NCI-H2227 (cell line): ENCODE results near the gene ONECUT2.
"Not testable (repeated sequence)": the region's sequence is repeated elsewhere in the genome, so short reads cannot be mapped to it uniquely, and the experiment has no call there.

ENCODE experiments used
- DNase-seq: peaks from one replicate; lab custom pipeline; 2025; ENCODE audit not compliant: unreplicated experiment; lab: John Stamatoyannopoulos, UW

The ONECUT2 gene

DNA sequence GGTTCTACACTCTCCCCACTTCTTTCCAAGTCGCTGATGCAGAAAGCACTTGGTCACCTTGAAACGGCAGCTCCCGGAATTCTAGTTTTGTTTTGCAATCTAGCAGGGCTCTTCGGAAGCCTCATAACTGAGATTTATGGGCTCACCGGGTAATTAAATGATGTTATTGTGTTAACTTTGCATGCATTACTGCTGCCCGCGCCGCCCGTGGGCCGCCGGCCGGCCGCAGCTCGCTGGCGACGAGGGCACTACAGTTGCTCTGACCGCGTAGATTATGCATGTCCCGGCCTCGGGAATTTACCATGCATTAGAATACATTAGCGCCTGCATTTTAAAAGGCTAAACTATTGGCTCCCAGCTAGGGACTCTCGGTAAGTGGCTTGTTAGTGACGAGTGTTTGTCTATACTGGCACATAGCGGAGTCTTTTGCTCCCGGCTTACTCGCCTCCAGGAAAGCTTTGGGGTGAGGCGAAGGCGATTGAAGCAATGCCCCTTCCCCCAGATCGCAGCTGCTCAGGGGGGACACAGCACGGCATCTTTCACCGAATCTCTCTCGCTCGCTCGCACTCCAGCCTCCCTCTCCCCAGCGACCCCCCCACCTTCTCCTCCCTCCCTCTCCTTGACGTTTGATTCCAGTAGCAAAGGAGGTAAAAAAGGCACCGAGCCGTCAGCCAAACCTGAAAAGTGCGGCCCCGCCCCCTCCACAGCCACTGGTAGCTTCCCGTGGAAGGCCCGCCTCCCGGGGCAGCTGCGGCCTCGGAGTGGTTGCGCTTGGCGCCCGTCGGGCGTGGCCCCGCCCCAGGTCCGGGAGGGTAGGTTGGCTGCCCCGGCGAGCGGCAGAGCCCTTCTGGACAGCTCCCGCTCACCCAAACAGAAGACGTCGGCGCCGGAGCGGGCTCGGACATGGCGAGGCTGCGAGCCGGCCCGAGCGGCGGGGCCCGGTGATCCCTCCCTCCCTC, at the start of gene ONECUT2:
TSS of gene ONECUT2 (plus strand) at position 839 of the 959 bp plus-strand sequence. CDS start 343 bp downstream, outside the sequence.
- DNase-seq, result peak; percentile 97

- no peak for DNase-seq
Observed at GRCh38 chr18:57389271-57389670, 45.9 kb upstream of the ONECUT2 start.

- DNase-seq, result no peak
Observed at GRCh38 chr18:57390044-57390443, 45.1 kb upstream of the ONECUT2 start.

GRCh38 chr18:57394749-57395148, 40.4 kb upstream of the ONECUT2 start:
- DNase-seq, result not testable (repeated sequence)

- DNase-seq, result not testable (repeated sequence)
Observed at GRCh38 chr18:57396831-57397230, 38.3 kb upstream of the ONECUT2 start.

- DNase-seq, result no peak
Observed at GRCh38 chr18:57397440-57398132, 37.6 kb upstream of the ONECUT2 start.

- no peak for DNase-seq
Observed at GRCh38 chr18:57404345-57404744, 30.8 kb upstream of the ONECUT2 start.

GRCh38 chr18:57409650-57410049, 25.5 kb upstream of the ONECUT2 start:
- DNase-seq, result no peak

DNA sequence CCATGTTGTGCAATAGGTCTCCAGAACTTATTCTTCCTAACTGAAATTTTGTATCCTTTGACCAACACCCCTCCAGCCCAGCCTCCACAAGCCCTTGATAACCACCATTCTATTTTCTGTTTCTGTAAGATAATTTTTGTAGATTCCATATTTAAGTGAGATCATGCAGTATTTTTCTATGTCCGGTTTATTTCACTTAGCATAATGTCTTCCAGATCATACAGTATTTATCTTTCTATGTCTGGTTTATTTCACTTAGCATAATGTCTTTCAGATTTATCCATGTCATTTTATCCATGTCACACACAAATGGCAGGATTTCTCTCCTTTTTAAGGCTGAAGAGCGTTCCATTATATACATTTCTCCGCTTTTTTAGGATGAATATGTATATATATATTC, 24.4 kb upstream of the ONECUT2 start:
- DNase-seq, result no peak

- DNase-seq, result no peak
Observed at GRCh38 chr18:57416542-57416941, 18.6 kb upstream of the ONECUT2 start.

DNA sequence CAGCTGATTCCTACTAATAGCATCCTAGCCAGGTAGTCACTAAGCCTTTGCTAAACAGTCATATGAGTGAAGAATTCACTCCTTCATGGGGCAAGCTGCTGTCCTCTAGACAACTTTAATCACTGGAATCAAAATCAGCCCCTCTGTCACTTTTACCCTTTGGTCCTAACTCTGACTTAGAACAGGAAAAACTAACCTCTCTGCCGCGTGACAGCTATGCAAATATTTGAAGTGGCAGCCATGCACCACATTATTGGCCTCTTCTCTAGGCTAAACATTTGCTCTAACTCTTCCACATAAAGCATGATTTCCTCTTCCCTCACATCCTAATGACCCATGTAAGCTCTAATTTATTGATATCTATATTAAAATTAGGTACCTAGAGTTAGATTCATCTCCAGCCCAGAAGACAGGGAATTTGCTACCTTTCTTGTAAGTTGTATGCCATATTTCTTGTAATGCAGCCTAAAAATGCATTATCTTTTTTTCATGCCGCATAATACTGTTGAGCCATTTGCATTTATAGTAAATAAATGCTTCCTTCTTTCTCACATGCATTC, 12.8 kb upstream of the ONECUT2 start:
- no peak for DNase-seq

- no peak for DNase-seq
Observed at GRCh38 chr18:57423821-57424220, 11.4 kb upstream of the ONECUT2 start.

GRCh38 chr18:57425096-57425495, 10.1 kb upstream of the ONECUT2 start:
- no peak for DNase-seq

DNA sequence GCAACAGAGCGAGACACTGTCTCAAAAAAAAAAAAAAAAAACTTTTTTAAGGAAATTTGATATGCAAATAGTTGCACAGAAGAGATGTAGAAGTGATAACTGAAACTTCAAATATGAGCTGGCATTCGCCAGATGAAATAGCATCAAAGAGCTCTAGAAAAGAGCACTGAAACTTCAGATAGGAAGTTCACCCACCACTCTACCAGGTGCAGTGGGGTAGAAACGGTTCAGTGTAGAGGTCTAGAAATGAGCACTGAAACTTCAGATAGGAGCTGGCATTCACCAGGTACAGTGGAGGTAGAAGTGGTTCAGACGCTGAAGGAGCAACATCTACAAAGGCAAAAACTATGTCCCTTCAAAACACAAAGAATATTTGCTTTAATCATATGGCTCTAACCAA, 9.0 kb upstream of the ONECUT2 start:
- no peak for DNase-seq

GRCh38 chr18:57427429-57428201, 7.6 kb upstream of the ONECUT2 start:
- no peak for DNase-seq

DNA sequence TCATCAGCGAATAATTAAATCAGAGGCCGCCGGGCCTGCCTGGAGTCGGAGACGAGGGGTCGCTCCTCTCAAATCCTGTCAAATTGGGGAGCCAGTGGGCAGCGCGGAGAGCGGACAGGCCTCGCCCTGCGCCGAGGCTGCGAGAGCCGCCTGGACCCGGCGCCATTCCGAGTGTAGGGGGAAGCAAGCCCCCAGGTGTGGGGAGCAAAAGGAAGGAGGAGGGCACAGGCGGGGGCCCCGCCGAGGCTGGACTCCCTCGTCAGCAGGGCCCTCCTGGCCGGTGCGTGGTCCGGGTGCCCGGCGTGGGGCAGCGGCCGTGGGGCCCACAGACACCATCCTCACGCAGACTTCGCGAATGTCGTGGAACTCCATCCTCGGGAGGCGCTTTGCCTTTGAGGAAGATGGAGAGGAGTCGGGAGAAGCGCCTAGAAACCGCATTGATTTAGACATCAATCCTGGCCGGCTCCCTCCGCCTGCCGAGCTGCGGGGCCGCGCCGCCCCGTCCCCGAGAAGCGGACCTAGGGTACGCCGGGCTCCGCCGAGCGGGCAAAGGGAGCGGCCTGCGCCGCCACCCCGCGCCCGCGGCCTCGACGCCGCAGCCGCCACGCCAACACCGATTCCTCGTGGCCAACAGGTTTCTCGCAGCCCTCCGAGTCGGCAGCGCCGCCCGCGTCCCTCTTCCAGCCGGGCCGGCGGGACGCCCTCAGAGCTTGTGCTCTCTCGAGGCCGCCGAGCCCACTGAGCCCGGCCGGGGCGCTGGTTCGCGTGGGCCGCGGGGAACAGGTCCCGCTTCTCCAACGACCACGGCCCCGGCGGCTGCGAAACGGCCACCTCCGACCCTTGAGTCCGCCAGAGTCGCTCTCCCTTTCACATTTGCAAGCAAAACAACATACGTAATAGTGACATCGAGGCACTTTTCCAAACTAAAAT, 6.7 kb upstream of the ONECUT2 start:
- no peak for DNase-seq

DNA sequence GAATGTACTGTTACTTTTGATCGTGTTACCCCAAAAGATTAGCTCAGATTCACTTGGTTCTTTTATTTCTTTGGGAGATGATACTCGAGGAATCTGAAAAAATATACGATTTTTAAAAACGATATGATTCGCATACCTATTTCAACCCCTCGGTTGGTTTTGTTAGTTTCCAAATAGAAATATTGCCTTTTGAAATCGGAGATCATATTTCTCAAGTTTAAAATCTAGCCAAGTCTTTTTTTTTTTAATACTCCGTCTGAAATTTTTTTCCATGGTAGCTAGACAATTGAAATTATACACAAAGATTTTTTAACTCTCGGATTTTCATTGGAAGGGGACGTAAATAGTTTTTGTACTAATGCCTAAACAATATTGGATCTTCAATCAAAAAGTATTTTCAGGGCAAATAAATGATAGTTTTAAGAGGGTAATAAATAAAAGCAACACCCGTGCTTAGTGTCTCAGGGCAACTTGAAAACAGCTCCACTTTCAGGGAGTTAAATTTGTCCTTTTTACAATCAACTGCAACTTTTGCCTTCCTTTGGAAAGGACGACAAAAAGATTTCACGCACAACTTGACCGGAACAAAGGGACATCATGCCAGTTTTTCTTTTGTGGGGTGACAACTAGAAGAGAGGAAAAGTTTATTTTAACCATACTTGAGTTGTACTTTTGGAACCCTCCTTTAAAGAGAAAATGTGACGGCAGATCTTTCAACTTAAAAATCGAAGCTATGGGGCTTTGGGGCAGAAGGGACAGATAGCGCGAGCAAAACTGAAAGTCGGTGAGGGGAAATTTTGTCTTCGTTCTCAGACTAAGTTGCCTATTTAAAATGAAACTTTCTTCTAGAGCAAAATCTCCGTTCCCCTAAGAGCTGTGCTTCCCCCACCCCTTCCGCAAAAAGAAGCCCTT, 5.8 kb upstream of the ONECUT2 start:
- DNase-seq, result no peak

DNA sequence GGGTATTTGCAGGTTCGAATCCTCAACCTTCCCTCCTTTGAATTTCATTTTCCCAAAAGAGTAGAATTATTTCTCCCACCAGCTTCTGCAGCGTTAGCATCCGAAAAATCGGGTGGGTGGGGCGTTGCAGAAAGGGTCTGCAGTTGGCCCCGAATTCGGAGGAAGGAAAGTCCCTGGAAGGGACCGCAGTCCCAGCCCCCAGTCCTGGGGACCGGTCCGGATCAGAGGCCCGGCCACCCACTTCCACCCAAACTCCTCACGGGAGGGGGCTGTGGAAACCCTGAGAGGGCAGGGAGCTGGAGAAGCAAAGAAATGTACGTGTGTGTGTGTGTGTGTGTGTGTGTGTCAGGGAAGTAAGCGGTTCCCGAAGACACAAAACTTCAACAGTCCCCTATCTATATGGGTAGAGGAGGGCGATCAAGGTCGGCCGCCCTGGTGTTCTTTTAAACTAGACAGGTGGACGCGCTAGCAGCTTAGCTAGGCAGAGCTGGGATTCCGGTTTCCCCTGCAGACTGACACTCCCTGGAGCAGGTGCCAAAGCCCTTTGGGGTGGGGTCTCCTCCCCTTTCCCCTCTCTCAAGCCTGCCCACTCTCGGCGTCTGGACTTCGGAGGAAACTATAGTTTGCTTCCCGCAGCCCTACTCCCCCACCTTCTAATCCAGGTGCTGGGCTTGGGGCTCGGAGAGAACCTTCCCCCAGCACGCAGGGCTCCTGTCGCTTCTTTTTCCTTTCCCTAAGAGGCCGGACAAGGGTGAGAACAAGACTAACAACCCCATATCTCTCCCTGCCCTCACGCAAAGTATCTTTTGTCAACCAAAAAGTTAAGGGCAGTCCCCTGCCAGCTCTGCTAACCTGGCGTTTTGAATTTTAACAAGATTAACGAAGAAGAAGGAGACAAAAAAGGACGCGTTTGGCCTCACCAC, 4.8 kb upstream of the ONECUT2 start:
- DNase-seq, result no peak
